GM19193 (cell line): Measurements from ENCODE around the gene PDGFRB.

Source experiments
- POLR2A ChIP-seq: IDR thresholded peaks from 4 replicates; pipeline ENCODE4 v1.6.1; 2011; ENCODE audit not compliant: insufficient read depth, insufficient read length; ENCODE audit errors: extremely low read depth

PDGFRB gene

GRCh38 chr5:150186897-150187296 lies 31.3 kb upstream of the PDGFRB start:
- TF ChIP-seq POLR2A = no peak

- no peak for TF ChIP-seq POLR2A
Observed at GRCh38 chr5:150186137-150186536, 30.5 kb upstream of the PDGFRB start.

GRCh38 chr5:150184990-150185912 lies 29.6 kb upstream of the PDGFRB start:
- no peak for TF ChIP-seq POLR2A

GRCh38 chr5:150184006-150184405 lies 28.4 kb upstream of the PDGFRB start:
- TF ChIP-seq POLR2A = no peak

GRCh38 chr5:150183436-150183835 lies 27.8 kb upstream of the PDGFRB start:
- TF ChIP-seq POLR2A = no peak

- TF ChIP-seq POLR2A = no peak
Observed at GRCh38 chr5:150182774-150183173, 27.1 kb upstream of the PDGFRB start.

- TF ChIP-seq POLR2A = no peak
Observed at GRCh38 chr5:150181766-150182545, 26.3 kb upstream of the PDGFRB start.

GRCh38 chr5:150181027-150181426 lies 25.4 kb upstream of the PDGFRB start:
- TF ChIP-seq POLR2A = no peak

- TF ChIP-seq POLR2A = no peak
Observed at GRCh38 chr5:150180241-150181026, 24.8 kb upstream of the PDGFRB start.

- no peak for TF ChIP-seq POLR2A
Observed at GRCh38 chr5:150179019-150179620, 23.5 kb upstream of the PDGFRB start.

GRCh38 chr5:150178262-150178661 lies 22.6 kb upstream of the PDGFRB start:
- no peak for TF ChIP-seq POLR2A

GRCh38 chr5:150177721-150178120 lies 22.1 kb upstream of the PDGFRB start:
- no peak for TF ChIP-seq POLR2A

GRCh38 chr5:150176745-150177477 lies 21.3 kb upstream of the PDGFRB start:
- TF ChIP-seq POLR2A = no peak

- TF ChIP-seq POLR2A = no peak
Observed at GRCh38 chr5:150175536-150175935, 19.9 kb upstream of the PDGFRB start.
